IMR-90 (cell line): Measurements from ENCODE around the gene REST. TPM values are rescaled to one million over a fixed set of nuclear protein-coding genes. Genes with fewer than 3 reads are reported as not detected.

Experiments used
- ATAC-seq: fragments of 200-7000 bp; cut with Tn5 transposase; 2 replicates; pipeline ENCODE4 v1.9.1; 2020; ENCODE audit warnings: low read depth, mild to moderate bottlenecking, moderate library complexity
- BruUV-seq: library from RNA; stranded (reverse); fragments of 400-500 nt; replicated peaks from 2 replicates; lab custom pipeline; 2021; lab: Mats Ljungman, UMichigan
- CTCF ChIA-PET: fragments of 300-600 bp; formaldehyde crosslinking; extraction: SDS; loops from one replicate; lab custom pipeline; 2021; ENCODE audit warnings: antibody characterized with exemption; lab: Yijun Ruan, JAX
- POLR2A ChIA-PET: fragments of 300-600 bp; sonication (Branson Sonifier 250); formaldehyde crosslinking; loops from one replicate; lab custom pipeline; 2022; ENCODE audit warnings: antibody characterized with exemption; ENCODE audit not compliant: unreplicated experiment; lab: Charles Lee
- DNase-seq: peaks from one replicate; pipeline ENCODE4 v3.0.0; 2013
- H2AFZ ChIP-seq: replicated peaks from 2 replicates; pipeline ENCODE3; 2013; ENCODE audit warnings: low read length, mild to moderate bottlenecking; ENCODE audit not compliant: poor library complexity
- H2AK5ac ChIP-seq: 2 replicates; pipeline ENCODE4 v1.6.1; 2013; ENCODE audit warnings: low read depth, low read length, inconsistent platforms
- H2AK9ac ChIP-seq: replicated peaks from 2 replicates; pipeline ENCODE3; 2013; ENCODE audit warnings: mild to moderate bottlenecking, low read depth, low read length, moderate library complexity; ENCODE audit not compliant: poor library complexity
- H2BK120ac ChIP-seq: 2 replicates; pipeline ENCODE4 v1.6.1; 2013; ENCODE audit warnings: low read depth, low read length, inconsistent platforms
- H2BK15ac ChIP-seq: 3 replicates; pipeline ENCODE4 v1.6.1; 2013; ENCODE audit warnings: low read depth, low read length, inconsistent platforms
- H2BK20ac ChIP-seq: 2 replicates; pipeline ENCODE4 v1.6.1; 2013; ENCODE audit warnings: low read depth, mild to moderate bottlenecking, inconsistent platforms, low read length, moderate library complexity
- H2BK5ac ChIP-seq: 2 replicates; pipeline ENCODE4 v1.6.1; 2013; ENCODE audit warnings: mild to moderate bottlenecking, low read depth, low read length, inconsistent platforms; ENCODE audit not compliant: poor library complexity, severe bottlenecking
- H3K14ac ChIP-seq: replicated peaks from 2 replicates; pipeline ENCODE4 v1.6.1; 2013; ENCODE audit warnings: low read depth, low read length, inconsistent platforms
- H3K18ac ChIP-seq: 2 replicates; pipeline ENCODE4 v1.6.1; 2013; ENCODE audit warnings: low read depth, low read length, control low read depth
- H3K23ac ChIP-seq: 2 replicates; pipeline ENCODE4 v1.6.1; 2013; ENCODE audit warnings: low read depth, low read length, inconsistent platforms
- H3K27ac ChIP-seq: 2 replicates; pipeline ENCODE4 v1.5.1; 2013; ENCODE audit warnings: mild to moderate bottlenecking, control low read depth, low read length; ENCODE audit not compliant: insufficient read depth
- H3K27me3 ChIP-seq: 2 replicates; pipeline ENCODE4 v1.6.1; 2013; ENCODE audit warnings: low read length; ENCODE audit not compliant: control insufficient read depth, insufficient read depth
- H3K36me3 ChIP-seq: 2 replicates; pipeline ENCODE4 v1.6.1; 2013; ENCODE audit warnings: low read length, mixed read lengths; ENCODE audit not compliant: control insufficient read depth, insufficient read depth
- H3K4ac ChIP-seq: 2 replicates; pipeline ENCODE4 v1.6.1; 2013; ENCODE audit warnings: low read depth, low read length, inconsistent platforms
- H3K4me1 ChIP-seq: 2 replicates; pipeline ENCODE4 v1.6.1; 2013; ENCODE audit warnings: low read length, mixed read lengths; ENCODE audit not compliant: control insufficient read depth, insufficient read depth
- H3K4me2 ChIP-seq: 2 replicates; pipeline ENCODE4 v1.6.1; 2013; ENCODE audit warnings: low read depth, mild to moderate bottlenecking, control low read depth, low read length, moderate library complexity
- H3K4me3 ChIP-seq: 2 replicates; pipeline ENCODE4 v1.5.1; 2013; ENCODE audit warnings: low read depth, mild to moderate bottlenecking, control low read depth, low read length, moderate library complexity; ENCODE audit not compliant: insufficient read depth
- H3K56ac ChIP-seq: 2 replicates; pipeline ENCODE4 v1.6.1; 2013; ENCODE audit warnings: low read length, inconsistent platforms; ENCODE audit not compliant: insufficient read depth; ENCODE audit errors: extremely low read depth
- H3K79me1 ChIP-seq, 2 experiments: 2 replicates each; pipeline ENCODE4 v1.6.1; 2013; ENCODE audit warnings: low read length in 2 of 2, inconsistent platforms in 1 of 2, low read depth in 1 of 2
- H3K9ac ChIP-seq: 2 replicates; pipeline ENCODE4 v1.6.1; 2013; ENCODE audit warnings: low read depth, low read length, control low read depth
- H3K9me1 ChIP-seq: 2 replicates; pipeline ENCODE4 v1.6.1; 2013; ENCODE audit warnings: low read length, inconsistent platforms; ENCODE audit not compliant: insufficient read depth
- H3K9me3 ChIP-seq: 2 replicates; pipeline ENCODE4 v1.6.1; 2013; ENCODE audit warnings: low read length; ENCODE audit not compliant: control insufficient read depth, insufficient read depth
- H4K20me1 ChIP-seq: 2 replicates; pipeline ENCODE4 v1.6.1; 2013; ENCODE audit warnings: low read length, inconsistent platforms; ENCODE audit not compliant: insufficient read depth
- H4K5ac ChIP-seq: 2 replicates; pipeline ENCODE4 v1.6.1; 2013; ENCODE audit warnings: mild to moderate bottlenecking, low read depth, low read length, control low read depth
- H4K8ac ChIP-seq, 2 experiments: 2 replicates each; pipeline ENCODE4 v1.6.1; 2013; ENCODE audit warnings: low read depth in 2 of 2, low read length in 2 of 2, control low read depth in 1 of 2, inconsistent platforms in 1 of 2
- H4K91ac ChIP-seq: 2 replicates; pipeline ENCODE4 v1.6.1; 2013; ENCODE audit warnings: low read depth, low read length, inconsistent platforms; ENCODE audit not compliant: insufficient read depth
- BHLHE40 ChIP-seq: fragments of 150-350 bp; IDR thresholded peaks from 2 replicates; pipeline ENCODE4 v1.6.1; 2016; ENCODE audit warnings: mild to moderate bottlenecking, low read depth, low read length
- CEBPB ChIP-seq: IDR thresholded peaks from 2 replicates; pipeline ENCODE4 v1.6.1; 2012; ENCODE audit warnings: low read depth, low read length, improper control_type of control experiment
- CHD1 ChIP-seq: IDR thresholded peaks from 2 replicates; pipeline ENCODE4 v1.6.1; 2012; ENCODE audit warnings: low read depth, low read length, improper control_type of control experiment
- FOS ChIP-seq: fragments of 150-350 bp; IDR thresholded peaks from 2 replicates; pipeline ENCODE4 v1.6.1; 2016; ENCODE audit warnings: low read depth, low read length
- MAFK ChIP-seq: IDR thresholded peaks from 2 replicates; pipeline ENCODE4 v1.6.1; 2012; ENCODE audit warnings: low read depth, low read length, improper control_type of control experiment
- MAZ ChIP-seq: IDR thresholded peaks from 2 replicates; pipeline ENCODE4 v1.6.1; 2012; ENCODE audit warnings: low read depth, mild to moderate bottlenecking, low read length, improper control_type of control experiment, moderate library complexity, borderline replicate concordance
- MXI1 ChIP-seq: IDR thresholded peaks from 2 replicates; pipeline ENCODE4 v1.6.1; 2012; ENCODE audit warnings: low read depth, mild to moderate bottlenecking, low read length, moderate library complexity, borderline replicate concordance
- NFE2L2 ChIP-seq: fragments of 150-350 bp; IDR thresholded peaks from 2 replicates; pipeline ENCODE4 v1.6.1; 2016; ENCODE audit warnings: low read depth, mild to moderate bottlenecking, low read length
- POLR2A ChIP-seq: IDR thresholded peaks from 2 replicates; pipeline ENCODE4 v1.6.1; 2012; ENCODE audit warnings: mild to moderate bottlenecking, low read depth, low read length
- RAD21 ChIP-seq: IDR thresholded peaks from 2 replicates; pipeline ENCODE4 v1.6.1; 2012; ENCODE audit warnings: low read length, improper control_type of control experiment
- RCOR1 ChIP-seq: IDR thresholded peaks from 2 replicates; pipeline ENCODE4 v1.6.1; 2012; ENCODE audit warnings: mild to moderate bottlenecking, low read length, improper control_type of control experiment; ENCODE audit not compliant: insufficient replicate concordance
- RFX5 ChIP-seq: IDR thresholded peaks from 2 replicates; pipeline ENCODE4 v1.8.0; 2012; ENCODE audit warnings: low read depth, mild to moderate bottlenecking, low read length, moderate library complexity
- SMC3 ChIP-seq: fragments of 150-350 bp; IDR thresholded peaks from 2 replicates; pipeline ENCODE4 v1.6.1; 2016; ENCODE audit warnings: low read depth, mild to moderate bottlenecking, antibody characterized with exemption, low read length, moderate library complexity
- dilution Hi-C: fragments of 300-500 bp; cut with HindIII; formaldehyde crosslinking; loops from one replicate; pipeline ENCODE4 v1.14.3; 2018; ENCODE audit warnings: low sequenced_read_pairs; ENCODE audit not compliant: unreplicated experiment
- in situ Hi-C: fragments of 300-500 bp; cut with MboI; formaldehyde crosslinking; loops from 3 replicates; pipeline ENCODE4 v1.14.3; 2019; ENCODE audit warnings: low sequenced_read_pairs, inconsistent platforms, mixed read lengths
- intact Hi-C: fragments of 100-400 bp; cut with micrococcal nuclease; formaldehyde crosslinking; loops from 2 replicates; pipeline ENCODE4 v1.10.0; 2022
- polyA plus RNA-seq, 3 experiments: library from polyadenylated mRNA; depleted of rRNA; stranded (reverse); fragments of >200 nt; gene quantifications; 2 replicates each; pipeline ENCODE4 v1.2.3, GENCODE V29; 2012; ENCODE audit warnings: low replicate concordance in 1 of 3
- total RNA-seq: library from RNA; depleted of rRNA; stranded (reverse); fragments of >200 nt; gene quantifications from 2 replicates; pipeline ENCODE4 v1.2.3, GENCODE V29; 2012
- TF ChIP-seq, protein P1 (sequence below): conservative IDR thresholded peaks from 2 replicates; pipeline ENCODE4 v1.5.1; 2012; ENCODE audit warnings: mild to moderate bottlenecking, low read depth, low read length, improper control_type of control experiment
- TF ChIP-seq, protein P2 (sequence below): fragments of 150-350 bp; IDR thresholded peaks from 2 replicates; pipeline ENCODE4 v1.6.1; 2017; ENCODE audit warnings: mild to moderate bottlenecking, antibody characterized with exemption, low read length, low read depth
- TF ChIP-seq, protein P3 (sequence below): fragments of 150-350 bp; IDR thresholded peaks from 2 replicates; pipeline ENCODE4 v1.6.1; 2016; ENCODE audit warnings: low read depth, mild to moderate bottlenecking, low read length, moderate library complexity, borderline replicate concordance

REST gene
- total and polyA plus RNA-seq, 2 of the 4 experiments (the other 2 are of a cell fraction) = 10.0 to 66.9 TPM

DNA sequence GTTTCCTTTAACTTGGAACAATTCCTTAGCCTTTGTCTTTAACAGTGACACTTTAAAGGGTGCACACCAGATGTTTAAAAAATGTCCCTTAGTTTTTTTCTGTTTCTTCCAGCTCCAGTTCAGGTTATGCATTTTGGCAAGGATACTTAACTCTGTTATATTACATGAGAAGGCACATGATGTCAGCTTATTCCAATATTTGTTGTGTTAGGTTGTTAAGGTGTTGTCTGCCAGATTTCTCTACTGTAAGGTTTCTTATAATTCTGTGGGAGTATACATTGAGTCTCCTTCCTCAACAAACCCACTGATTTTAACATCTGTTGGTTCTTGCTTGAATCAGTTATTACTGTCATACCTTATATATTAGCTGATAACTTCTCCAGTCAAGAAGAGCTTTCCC lies 33.3 kb downstream of the REST start:
- Histone ChIP-seq H3K56ac (no peak overlapping the region), H2BK15ac (no peak overlapping the region), H3K4me1 (peaks cover 2% of the 10 kb centered on the region; the same call in 1 of the 2 replicates), H4K8ac (no peak overlapping the region), H4K20me1 (no peaks in the 10 kb centered on the region), H3K27ac (no peak overlapping the region), H3K4ac (no peak overlapping the region), H3K14ac (no peak overlapping the region), H2BK20ac (no peak overlapping the region), H4K5ac (no peak overlapping the region), H3K4me2 (no peak overlapping the region), H3K9ac (no peak overlapping the region), H3K4me3 (no peak overlapping the region), H3K9me3 (no peaks in the 10 kb centered on the region), H2BK120ac (no peak overlapping the region), H2BK5ac (no peak overlapping the region), H3K23ac (no peak overlapping the region), H3K79me1 (peaks cover 12 to 24% of the 10 kb centered on the region in 2 experiments; a peak in 2 of 4 replicates), H3K27me3 (no peaks in the 10 kb centered on the region), H2AK5ac (no peak overlapping the region), H3K18ac (no peak overlapping the region), H3K9me1 (peaks cover 3% of the 10 kb centered on the region; the same call in 1 of the 2 replicates), H4K91ac (no peak overlapping the region), H2AK9ac (no peak overlapping the region), H3K36me3 (peaks cover 6% of the 10 kb centered on the region; the same call in 1 of the 2 replicates), H2AFZ (no peak overlapping the region)
- intact Hi-C loops = no loop called here
- ChIA-PET POLR2A (no interaction called here), CTCF (interaction anchor here (0.5 kb wide), 1 partner anchor 148 kb away, joined by 3 read pairs; no protein-coding TSS in a partner anchor)
- ATAC-seq = no peak
- in situ Hi-C loops = no loop called here
- BruUV-seq = no TSS peak
- dilution Hi-C loops = no loop called here
- DNase-seq = no peak
- TF ChIP-seq MAFK (no peak), RCOR1 (no peak), NFE2L2 (no peak), CHD1 (no peak), RAD21 (no peak), FOS (no peak), RFX5 (no peak), BHLHE40 (no peak), MXI1 (no peak), POLR2A (no peak), CEBPB (no peak), MAZ (no peak), SMC3 (no peak)
- TF ChIP-seq, protein P1, sequence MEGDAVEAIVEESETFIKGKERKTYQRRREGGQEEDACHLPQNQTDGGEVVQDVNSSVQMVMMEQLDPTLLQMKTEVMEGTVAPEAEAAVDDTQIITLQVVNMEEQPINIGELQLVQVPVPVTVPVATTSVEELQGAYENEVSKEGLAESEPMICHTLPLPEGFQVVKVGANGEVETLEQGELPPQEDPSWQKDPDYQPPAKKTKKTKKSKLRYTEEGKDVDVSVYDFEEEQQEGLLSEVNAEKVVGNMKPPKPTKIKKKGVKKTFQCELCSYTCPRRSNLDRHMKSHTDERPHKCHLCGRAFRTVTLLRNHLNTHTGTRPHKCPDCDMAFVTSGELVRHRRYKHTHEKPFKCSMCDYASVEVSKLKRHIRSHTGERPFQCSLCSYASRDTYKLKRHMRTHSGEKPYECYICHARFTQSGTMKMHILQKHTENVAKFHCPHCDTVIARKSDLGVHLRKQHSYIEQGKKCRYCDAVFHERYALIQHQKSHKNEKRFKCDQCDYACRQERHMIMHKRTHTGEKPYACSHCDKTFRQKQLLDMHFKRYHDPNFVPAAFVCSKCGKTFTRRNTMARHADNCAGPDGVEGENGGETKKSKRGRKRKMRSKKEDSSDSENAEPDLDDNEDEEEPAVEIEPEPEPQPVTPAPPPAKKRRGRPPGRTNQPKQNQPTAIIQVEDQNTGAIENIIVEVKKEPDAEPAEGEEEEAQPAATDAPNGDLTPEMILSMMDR = no peak
- TF ChIP-seq, protein P2, sequence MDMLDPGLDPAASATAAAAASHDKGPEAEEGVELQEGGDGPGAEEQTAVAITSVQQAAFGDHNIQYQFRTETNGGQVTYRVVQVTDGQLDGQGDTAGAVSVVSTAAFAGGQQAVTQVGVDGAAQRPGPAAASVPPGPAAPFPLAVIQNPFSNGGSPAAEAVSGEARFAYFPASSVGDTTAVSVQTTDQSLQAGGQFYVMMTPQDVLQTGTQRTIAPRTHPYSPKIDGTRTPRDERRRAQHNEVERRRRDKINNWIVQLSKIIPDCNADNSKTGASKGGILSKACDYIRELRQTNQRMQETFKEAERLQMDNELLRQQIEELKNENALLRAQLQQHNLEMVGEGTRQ = no peak
- TF ChIP-seq, protein P3, sequence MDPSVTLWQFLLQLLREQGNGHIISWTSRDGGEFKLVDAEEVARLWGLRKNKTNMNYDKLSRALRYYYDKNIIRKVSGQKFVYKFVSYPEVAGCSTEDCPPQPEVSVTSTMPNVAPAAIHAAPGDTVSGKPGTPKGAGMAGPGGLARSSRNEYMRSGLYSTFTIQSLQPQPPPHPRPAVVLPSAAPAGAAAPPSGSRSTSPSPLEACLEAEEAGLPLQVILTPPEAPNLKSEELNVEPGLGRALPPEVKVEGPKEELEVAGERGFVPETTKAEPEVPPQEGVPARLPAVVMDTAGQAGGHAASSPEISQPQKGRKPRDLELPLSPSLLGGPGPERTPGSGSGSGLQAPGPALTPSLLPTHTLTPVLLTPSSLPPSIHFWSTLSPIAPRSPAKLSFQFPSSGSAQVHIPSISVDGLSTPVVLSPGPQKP = no peak
